ENCODE measurements around the gene SCGB3A1.

SCGB3A1 gene

GRCh38 chr5:180603076-180603594, 11.8 kb upstream of the SCGB3A1 start:
- no peak for DNase-seq

- no peak for DNase-seq
These were observed 11.3 kb upstream of the SCGB3A1 start for GRCh38 chr5:180602481-180603075.

- DNase-seq, result no peak
These were observed 10.5 kb upstream of the SCGB3A1 start for GRCh38 chr5:180601591-180602480.

GRCh38 chr5:180600554-180601041, 9.3 kb upstream of the SCGB3A1 start:
- DNase-seq, result no peak

GRCh38 chr5:180599981-180600553, 8.8 kb upstream of the SCGB3A1 start:
- no peak for DNase-seq

GRCh38 chr5:180599590-180599914, 8.3 kb upstream of the SCGB3A1 start:
- DNase-seq, result no peak

GRCh38 chr5:180598797-180599589, 7.7 kb upstream of the SCGB3A1 start:
- no peak for DNase-seq

GRCh38 chr5:180598316-180598701, 7.0 kb upstream of the SCGB3A1 start:
- no peak for DNase-seq

GRCh38 chr5:180596668-180597231, 5.5 kb upstream of the SCGB3A1 start:
- no peak for DNase-seq

GRCh38 chr5:180596115-180596667, 4.9 kb upstream of the SCGB3A1 start:
- no peak for DNase-seq

- DNase-seq, result no peak
These were observed 4.2 kb upstream of the SCGB3A1 start for GRCh38 chr5:180595381-180596114.

GRCh38 chr5:180595046-180595379, 3.7 kb upstream of the SCGB3A1 start:
- DNase-seq, result no peak

GRCh38 chr5:180594311-180595045, 3.2 kb upstream of the SCGB3A1 start:
- DNase-seq, result no peak

GRCh38 chr5:180593446-180594206, 2.3 kb upstream of the SCGB3A1 start:
- DNase-seq, result no peak

- no peak for DNase-seq
These were observed 877 bp upstream of the SCGB3A1 start for GRCh38 chr5:180592176-180592575.

- DNase-seq, result no peak
These were observed 572 bp downstream of the SCGB3A1 start for GRCh38 chr5:180590543-180591310.

GRCh38 chr5:180589771-180590542, 1.3 kb downstream of the SCGB3A1 start:
- no peak for DNase-seq

- DNase-seq, result no peak
These were observed 4.4 kb downstream of the SCGB3A1 start for GRCh38 chr5:180586870-180587269.

- DNase-seq, result no peak
These were observed 5.1 kb downstream of the SCGB3A1 start for GRCh38 chr5:180586204-180586603.

Measured in NK-92 treated with Interleukin-12 subunit alpha and Interleukin-12 subunit beta, amount 100 ng/mL, for 24 hours (cell line).